ENCODE data around the gene IFNB1. TPM values are rescaled to one million over a fixed set of nuclear protein-coding genes. Genes with fewer than 3 reads are reported as not detected.

The IFNB1 gene
- total RNA-seq: not detected in 2 replicates

GRCh38 chr9:21077781-21078180 is at the start of gene IFNB1:
Gene IFNB1 (minus strand): TSS chr9:21077942. CDS start chr9:21077869, 73 bp downstream.

GRCh38 chr9:21031091-21031807 is 46.5 kb downstream of the IFNB1 start, which contains the start of gene HACD4:
Gene HACD4 (minus strand): TSS chr9:21031640. CDS start chr9:21031590, 50 bp downstream.

Small RNA genes within 50 kb of the gene (small RNA-seq; reads per million reads assigned to genes)
- not detected for gene IFNWP4

Other genes with a start within 250 kb of the IFNB1 start
- 1.1 and 2.2 TPM in 2 replicates for gene HACD4, start 46.3 kb downstream of the IFNB1 start, total RNA-seq
- gene IFNW1, start 63.9 kb upstream of the IFNB1 start, total RNA-seq: not detected in 2 replicates
- gene IFNA21, start 88.7 kb upstream of the IFNB1 start, total RNA-seq: not detected in 2 replicates
- not detected in 2 replicates for gene IFNA4, start 109.6 kb upstream of the IFNB1 start, total RNA-seq
- not detected in 2 replicates for gene IFNA7, start 124.3 kb upstream of the IFNB1 start, total RNA-seq
- not detected in 2 replicates for gene IFNA10, start 129.2 kb upstream of the IFNB1 start, total RNA-seq
- gene IFNA16, start 139.4 kb upstream of the IFNB1 start, total RNA-seq: not detected in 2 replicates
- gene IFNA17, start 150.3 kb upstream of the IFNB1 start, total RNA-seq: not detected in 2 replicates
- not detected in 2 replicates for gene IFNA14, start 162.1 kb upstream of the IFNB1 start, total RNA-seq
- gene IFNA5, start 227.4 kb upstream of the IFNB1 start, total RNA-seq: not detected in 2 replicates

Measured in thoracic aorta endothelial cell (primary cell).